ENCODE results near the gene XPC.
"Not testable (repeated sequence)": the region's sequence is repeated elsewhere in the genome, so short reads cannot be mapped to it uniquely, and the experiment has no call there.

Gene XPC

DNA sequence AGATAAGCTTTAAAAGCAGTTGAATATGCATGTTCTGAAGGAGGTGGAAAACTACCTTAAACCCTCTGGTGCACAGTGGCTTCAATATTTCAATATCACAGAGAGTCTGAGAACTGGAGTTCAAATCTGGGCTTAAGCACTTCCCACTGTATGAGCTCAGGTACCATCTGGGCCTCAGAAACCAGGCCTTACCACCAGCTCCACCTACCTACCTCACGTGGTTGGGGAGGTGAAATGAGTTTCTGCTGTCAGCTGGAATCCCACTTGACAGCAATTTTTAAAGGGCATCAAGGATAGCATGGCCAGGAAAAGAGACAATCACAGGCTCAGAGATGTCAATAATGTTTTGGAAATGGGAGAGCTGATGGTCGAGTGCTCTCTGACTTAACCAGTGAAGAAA lies 58.8 kb downstream of the XPC start:
- no peak for DNase-seq (ENCODE audit: low read depth in 2 of 2)

DNA sequence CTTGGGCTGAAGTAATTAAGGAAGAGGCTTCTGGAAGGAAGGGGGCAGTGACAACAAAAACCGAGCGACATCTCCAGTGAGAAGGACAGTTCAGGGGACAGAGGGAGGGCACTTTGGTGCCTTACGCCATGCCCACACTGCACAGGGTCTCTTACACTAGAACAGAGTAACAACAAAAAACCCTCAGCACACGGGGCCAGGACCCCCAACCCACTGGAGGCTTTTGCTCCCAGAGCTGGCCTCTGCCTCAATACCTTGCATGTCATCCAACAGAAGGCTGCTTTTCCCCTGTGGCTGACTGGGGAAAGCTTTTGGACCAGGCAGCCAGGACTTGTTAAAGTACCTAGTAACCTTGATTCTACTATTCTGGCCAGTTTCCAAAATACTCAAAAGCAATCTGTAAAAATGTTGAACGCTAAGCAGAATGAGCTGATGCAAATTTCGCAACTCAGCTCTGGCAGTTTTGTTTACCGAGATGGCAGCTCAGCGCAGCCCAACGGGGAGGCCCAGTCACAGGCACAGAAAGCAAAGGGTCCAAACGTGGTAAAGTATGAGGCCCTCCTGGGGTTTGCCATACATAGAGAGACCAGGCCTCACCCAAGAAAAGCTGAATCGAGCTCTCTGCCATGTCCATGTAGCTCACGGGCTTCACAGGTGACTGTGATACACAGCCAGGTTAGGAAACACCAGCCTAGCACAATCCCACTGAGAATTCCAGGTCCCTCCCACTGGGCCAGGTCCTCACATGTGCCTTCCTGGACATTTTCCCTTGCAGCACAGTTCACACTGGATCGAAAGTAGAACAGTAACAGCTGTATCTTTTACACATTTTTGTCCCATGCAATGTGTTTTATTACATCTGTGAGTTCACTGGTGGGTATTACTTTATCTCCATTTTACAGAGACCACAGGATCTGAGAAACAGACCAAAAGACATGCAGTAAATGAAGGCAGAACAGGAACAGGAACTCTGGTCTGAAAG lies 59.7 kb downstream of the XPC start:
- no peak for DNase-seq (ENCODE audit: low read depth in 2 of 2)

DNA sequence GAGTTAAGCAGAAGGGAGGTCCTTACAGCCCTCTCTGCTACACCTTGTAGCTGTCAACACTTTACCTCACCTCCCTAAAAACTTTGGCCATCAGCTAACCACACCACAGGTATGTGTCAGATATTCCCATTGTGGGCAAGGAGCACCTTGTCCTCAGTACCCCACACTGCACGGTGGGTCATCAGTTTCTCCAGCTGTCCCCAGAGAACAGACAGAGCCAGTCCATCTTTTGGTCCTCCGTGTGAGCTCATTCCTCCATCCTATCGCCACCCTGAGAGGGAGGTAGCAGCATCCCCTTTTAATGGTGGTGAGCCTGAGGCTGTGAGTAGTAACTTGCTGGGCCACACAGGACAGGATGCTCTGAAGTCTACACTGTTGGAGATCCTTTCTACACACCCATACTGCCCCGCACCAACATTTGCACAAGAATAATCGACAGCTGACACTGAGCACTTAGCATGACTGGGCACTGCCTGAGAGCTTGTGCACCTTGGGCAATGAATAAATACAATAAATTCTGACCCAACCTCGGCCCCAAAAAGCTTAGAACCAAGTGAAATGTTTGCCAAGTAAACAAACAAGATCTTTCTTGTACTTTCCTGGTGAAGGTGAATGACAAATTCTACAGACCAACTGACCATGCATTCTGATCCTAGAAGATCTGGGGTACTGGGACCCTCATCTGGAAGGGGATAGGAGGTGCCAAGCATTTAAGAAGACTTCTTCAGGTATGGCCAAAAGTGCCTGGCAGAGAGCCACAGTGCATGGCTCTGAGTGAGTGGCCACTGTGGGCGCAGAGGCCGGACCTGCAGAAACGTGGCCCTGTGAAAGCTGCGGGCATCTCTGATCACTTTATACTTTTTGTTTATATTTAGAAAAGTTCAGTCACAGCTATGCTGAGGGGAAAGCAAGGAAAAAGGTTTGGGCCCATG lies 60.7 kb downstream of the XPC start:
- DNase-seq (ENCODE audit: low read depth in 2 of 2) = no peak

DNA sequence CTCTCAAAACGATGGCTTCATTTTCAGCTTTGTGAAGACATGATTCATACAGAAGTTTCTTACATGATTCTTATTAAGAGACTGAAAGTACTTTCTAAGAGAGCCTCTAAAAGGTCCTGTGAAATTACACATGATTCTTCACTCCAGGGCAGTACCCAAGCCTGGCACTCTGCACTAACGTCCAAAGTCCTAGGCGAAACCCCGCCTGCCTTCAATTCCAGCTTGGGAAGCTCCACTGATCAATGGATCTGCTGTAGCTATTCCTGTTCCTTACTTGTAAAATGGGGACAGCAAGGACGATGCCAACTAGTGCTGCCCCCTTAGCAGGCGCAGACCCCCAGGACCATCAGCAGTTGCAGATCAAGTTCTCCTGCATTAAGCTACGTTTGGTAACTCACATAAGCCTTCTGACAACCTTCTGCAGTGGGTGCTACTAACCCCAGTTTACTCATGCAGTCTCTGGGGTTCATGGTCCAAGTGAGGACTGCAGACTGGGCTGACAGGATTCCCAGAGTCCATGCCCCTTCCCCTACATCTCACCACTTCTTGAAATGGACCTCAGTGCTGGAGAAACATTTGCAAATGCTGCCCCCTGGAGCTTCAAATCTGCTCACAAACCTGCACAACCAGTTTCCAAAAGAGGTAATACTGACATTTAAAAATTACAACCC lies 64.3 kb downstream of the XPC start:
- no peak for DNase-seq (ENCODE audit: low read depth in 2 of 2)

DNA sequence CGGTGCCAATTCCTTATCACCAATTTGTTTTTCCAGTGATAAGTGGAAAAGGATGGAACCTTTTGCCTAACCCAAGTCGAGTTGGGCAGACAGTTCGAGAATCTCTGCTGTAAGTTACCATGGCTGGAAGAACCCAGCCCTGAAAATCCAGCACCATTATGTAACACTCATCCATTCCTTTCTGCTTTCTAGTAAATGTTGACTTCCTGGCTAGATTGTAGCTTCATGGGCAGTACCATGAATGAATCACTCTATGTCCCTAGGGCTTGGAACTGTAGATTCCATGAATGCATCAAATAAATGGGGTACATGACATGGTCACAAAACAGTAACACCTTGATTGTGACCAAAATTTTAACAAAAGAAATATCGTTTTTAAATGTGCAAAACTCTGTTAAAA lies 67.7 kb downstream of the XPC start:
- no peak for DNase-seq (ENCODE audit: low read depth in 2 of 2)

GRCh38 chr3:14109821-14110220 lies 68.6 kb downstream of the XPC start:
- not testable (repeated sequence) for DNase-seq (ENCODE audit: low read depth in 2 of 2)

- DNase-seq (ENCODE audit: low read depth in 2 of 2) = no peak
Observed at GRCh38 chr3:14097616-14098391, 80.6 kb downstream of the XPC start.

- DNase-seq (ENCODE audit: low read depth in 2 of 2) = no peak
Observed at GRCh38 chr3:14096742-14097141, 81.7 kb downstream of the XPC start.
